WTC11 (cell line): Measurements from ENCODE around the gene CLIC5. TPM values are rescaled to one million over a fixed set of nuclear protein-coding genes. Genes with fewer than 3 reads are reported as not detected.

ENCODE experiments used
- ATAC-seq: fragments of 200-7000 bp; cut with Tn5 transposase; 2 replicates; pipeline ENCODE4 v1.10.0; 2021; ENCODE audit warnings: mild to moderate bottlenecking, moderate library complexity
- CTCF ChIA-PET: fragments of 300-600 bp; sonication (Branson Sonifier 250); formaldehyde crosslinking; loops from one replicate; lab custom pipeline; 2021; ENCODE audit warnings: antibody characterized with exemption; lab: Charles Lee
- POLR2A ChIA-PET: fragments of 350-600 bp; sonication (Branson Sonifier 250); formaldehyde crosslinking; loops from one replicate; lab custom pipeline; 2021; ENCODE audit warnings: antibody characterized with exemption; lab: Charles Lee
- DNase-seq: peaks from one replicate; pipeline ENCODE4 v3.0.0; 2021; ENCODE audit warnings: low spot score
- H3K27ac Mint-ChIP-seq: 2 replicates; pipeline ENCODE4 v1.8.0; 2021; ENCODE audit warnings: mixed read lengths
- H3K27me3 Mint-ChIP-seq: 2 replicates; pipeline ENCODE4 v1.8.0; 2021; ENCODE audit warnings: low read depth, mild to moderate bottlenecking, moderate library complexity, mixed read lengths
- H3K36me3 Mint-ChIP-seq: 2 replicates; pipeline ENCODE4 v1.8.0; 2021; ENCODE audit warnings: mixed read lengths
- H3K4me1 Mint-ChIP-seq: 2 replicates; pipeline ENCODE4 v1.8.0; 2022; ENCODE audit warnings: mixed read lengths
- H3K4me3 Mint-ChIP-seq: 2 replicates; pipeline ENCODE4 v1.8.0; 2021; ENCODE audit warnings: mild to moderate bottlenecking, moderate library complexity, mixed read lengths
- H3K9me3 Mint-ChIP-seq: 2 replicates; pipeline ENCODE4 v1.8.0; 2021; ENCODE audit warnings: mixed read lengths
- ATF1 ChIP-seq: sonication (generic); formaldehyde crosslinking; IDR thresholded peaks from 2 replicates; pipeline ENCODE4 v1.8.1; 2023; ENCODE audit warnings: mild to moderate bottlenecking, moderate library complexity, missing genetic modification reagents
- EMX1 ChIP-seq: fragments of 250-450 bp; sonication (Bioruptor Pico); IDR thresholded peaks from 2 replicates; pipeline ENCODE4 v1.8.0; 2021; ENCODE audit warnings: mild to moderate bottlenecking
- FOXJ3 ChIP-seq: sonication (generic); formaldehyde crosslinking; IDR thresholded peaks from 2 replicates; pipeline ENCODE4 v1.9.0; 2021; ENCODE audit warnings: missing genetic modification reagents, mild to moderate bottlenecking, borderline replicate concordance
- GRHL2 ChIP-seq: fragments of 250-450 bp; sonication (Bioruptor Pico); IDR thresholded peaks from 2 replicates; pipeline ENCODE4 v1.8.0; 2022; ENCODE audit warnings: mild to moderate bottlenecking, moderate library complexity; ENCODE audit not compliant: insufficient replicate concordance, severe bottlenecking
- GTF2I ChIP-seq: fragments of 250-450 bp; sonication (Bioruptor Pico); conservative IDR thresholded peaks from 2 replicates; pipeline ENCODE4 v1.4.0; 2021; ENCODE audit warnings: mild to moderate bottlenecking
- HMGA2 ChIP-seq: fragments of 250-450 bp; sonication (Bioruptor Pico); IDR thresholded peaks from 2 replicates; pipeline ENCODE4 v1.4.0; 2021; ENCODE audit warnings: mild to moderate bottlenecking, moderate library complexity
- JUN ChIP-seq: sonication (generic); formaldehyde crosslinking; IDR thresholded peaks from 2 replicates; pipeline ENCODE4 v1.8.0; 2023; ENCODE audit warnings: mild to moderate bottlenecking, missing genetic modification reagents
- MYBL2 ChIP-seq: sonication (generic); formaldehyde crosslinking; IDR thresholded peaks from 2 replicates; pipeline ENCODE4 v1.8.1; 2023; ENCODE audit warnings: mild to moderate bottlenecking, moderate library complexity, missing genetic modification reagents
- NFATC4 ChIP-seq: fragments of 250-450 bp; sonication (Bioruptor Pico); IDR thresholded peaks from 2 replicates; pipeline ENCODE4 v1.9.0; 2021; ENCODE audit warnings: mild to moderate bottlenecking
- NFE2L1 ChIP-seq: sonication (generic); formaldehyde crosslinking; IDR thresholded peaks from 2 replicates; pipeline ENCODE4 v1.8.1; 2023; ENCODE audit warnings: missing genetic modification reagents
- SOX15 ChIP-seq: fragments of 250-450 bp; sonication (Bioruptor Pico); IDR thresholded peaks from 2 replicates; pipeline ENCODE4 v1.9.0; 2021; ENCODE audit warnings: mild to moderate bottlenecking
- SP1 ChIP-seq: sonication (generic); formaldehyde crosslinking; conservative IDR thresholded peaks from 2 replicates; pipeline ENCODE4 v1.8.1; 2022; ENCODE audit warnings: missing genetic modification reagents
- ZBTB21 ChIP-seq: sonication (generic); formaldehyde crosslinking; IDR thresholded peaks from 2 replicates; pipeline ENCODE4 v1.8.1; 2023; ENCODE audit warnings: mild to moderate bottlenecking, missing genetic modification reagents, borderline replicate concordance
- ZNF121 ChIP-seq: sonication (generic); formaldehyde crosslinking; IDR thresholded peaks from 2 replicates; pipeline ENCODE4 v1.8.0; 2023; ENCODE audit warnings: missing genetic modification reagents
- ZNF263 ChIP-seq: sonication (generic); formaldehyde crosslinking; IDR thresholded peaks from 2 replicates; pipeline ENCODE4 v1.8.1; 2022; ENCODE audit warnings: low read depth, mild to moderate bottlenecking, moderate library complexity, missing genetic modification reagents
- ZNF532 ChIP-seq: fragments of 250-450 bp; sonication (Bioruptor Pico); IDR thresholded peaks from 2 replicates; pipeline ENCODE4 v1.9.0; 2021; ENCODE audit warnings: mild to moderate bottlenecking, borderline replicate concordance
- total RNA-seq: library from RNA; stranded (reverse); gene quantifications from 3 replicates; pipeline ENCODE4 v1.2.3, GENCODE V29; 2021
- TF ChIP-seq, protein P1 (sequence below): sonication (generic); formaldehyde crosslinking; IDR thresholded peaks from 2 replicates; pipeline ENCODE4 v1.8.1; 2023; ENCODE audit warnings: mild to moderate bottlenecking, moderate library complexity, missing genetic modification reagents
- TF ChIP-seq, protein P2 (sequence below): sonication (generic); formaldehyde crosslinking; IDR thresholded peaks from 2 replicates; pipeline ENCODE4 v1.8.0; 2023; ENCODE audit warnings: missing genetic modification reagents, mild to moderate bottlenecking, borderline replicate concordance

Gene CLIC5
- total RNA-seq, 1 experiment from 2014 or later, result 0.22 TPM

DNA sequence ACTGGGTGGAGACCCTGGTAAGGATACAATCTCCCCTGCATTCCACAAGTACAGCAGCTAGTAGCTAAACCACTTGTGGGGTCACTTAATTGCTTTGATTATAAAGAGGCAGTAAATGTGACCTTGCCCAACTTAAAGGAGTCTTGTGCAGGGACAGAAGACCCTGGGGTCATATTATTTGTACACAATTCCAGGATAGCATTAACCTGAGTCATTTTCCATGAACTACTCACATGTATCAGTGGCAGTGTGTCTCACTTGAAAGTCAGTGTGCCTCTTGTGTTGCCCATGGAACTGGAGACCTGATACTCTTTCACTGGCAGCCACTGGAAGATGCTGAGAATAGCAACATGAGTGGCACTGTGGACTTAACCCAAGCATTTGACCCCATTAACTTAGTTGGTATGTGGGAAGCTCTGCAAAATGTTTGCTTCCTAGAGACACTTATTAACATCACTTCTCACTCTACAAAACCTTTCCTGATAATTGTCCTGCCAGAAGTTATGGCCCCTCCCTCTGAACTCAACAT, 28.9 kb downstream of the CLIC5 start (continued):
- TF ChIP-seq ZNF532 (CRISPR knock-in tag) (no peak), SOX15 (CRISPR knock-in tag) (no peak), JUN (CRISPR knock-in tag) (no peak), HMGA2 (CRISPR knock-in tag) (no peak), MYBL2 (CRISPR knock-in tag) (no peak), ZNF263 (CRISPR knock-in tag) (no peak), FOXJ3 (CRISPR knock-in tag) (no peak)
- TF ChIP-seq, protein P1, sequence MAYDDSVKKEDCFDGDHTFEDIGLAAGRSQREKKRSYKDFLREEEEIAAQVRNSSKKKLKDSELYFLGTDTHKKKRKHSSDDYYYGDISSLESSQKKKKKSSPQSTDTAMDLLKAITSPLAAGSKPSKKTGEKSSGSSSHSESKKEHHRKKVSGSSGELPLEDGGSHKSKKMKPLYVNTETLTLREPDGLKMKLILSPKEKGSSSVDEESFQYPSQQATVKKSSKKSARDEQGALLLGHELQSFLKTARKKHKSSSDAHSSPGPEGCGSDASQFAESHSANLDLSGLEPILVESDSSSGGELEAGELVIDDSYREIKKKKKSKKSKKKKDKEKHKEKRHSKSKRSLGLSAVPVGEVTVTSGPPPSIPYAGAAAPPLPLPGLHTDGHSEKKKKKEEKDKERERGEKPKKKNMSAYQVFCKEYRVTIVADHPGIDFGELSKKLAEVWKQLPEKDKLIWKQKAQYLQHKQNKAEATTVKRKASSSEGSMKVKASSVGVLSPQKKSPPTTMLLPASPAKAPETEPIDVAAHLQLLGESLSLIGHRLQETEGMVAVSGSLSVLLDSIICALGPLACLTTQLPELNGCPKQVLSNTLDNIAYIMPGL (CRISPR knock-in tag), result no peak

GRCh38 chr6:45984788-45985425, 30.8 kb downstream of the CLIC5 start:
- CTCF ChIA-PET, result interaction anchor here (0.7 kb wide), 1 partner anchor 39 kb away, joined by 3 read pairs; no protein-coding TSS in a partner anchor
- no peak for TF ChIP-seq GTF2I (CRISPR knock-in tag)
- TF ChIP-seq ZNF121, result no peak
- no peak for TF ChIP-seq EMX1 (CRISPR knock-in tag)
- no peak for TF ChIP-seq SP1 (CRISPR knock-in tag)
- no peak for TF ChIP-seq ZBTB21 (CRISPR knock-in tag)
- no peak for TF ChIP-seq ATF1 (CRISPR knock-in tag)
- no peak for TF ChIP-seq NFE2L1 (CRISPR knock-in tag)
- TF ChIP-seq NFATC4, result no peak
- TF ChIP-seq GRHL2 (CRISPR knock-in tag), result no peak
- TF ChIP-seq ZNF532 (CRISPR knock-in tag), result no peak
- TF ChIP-seq, protein P2, sequence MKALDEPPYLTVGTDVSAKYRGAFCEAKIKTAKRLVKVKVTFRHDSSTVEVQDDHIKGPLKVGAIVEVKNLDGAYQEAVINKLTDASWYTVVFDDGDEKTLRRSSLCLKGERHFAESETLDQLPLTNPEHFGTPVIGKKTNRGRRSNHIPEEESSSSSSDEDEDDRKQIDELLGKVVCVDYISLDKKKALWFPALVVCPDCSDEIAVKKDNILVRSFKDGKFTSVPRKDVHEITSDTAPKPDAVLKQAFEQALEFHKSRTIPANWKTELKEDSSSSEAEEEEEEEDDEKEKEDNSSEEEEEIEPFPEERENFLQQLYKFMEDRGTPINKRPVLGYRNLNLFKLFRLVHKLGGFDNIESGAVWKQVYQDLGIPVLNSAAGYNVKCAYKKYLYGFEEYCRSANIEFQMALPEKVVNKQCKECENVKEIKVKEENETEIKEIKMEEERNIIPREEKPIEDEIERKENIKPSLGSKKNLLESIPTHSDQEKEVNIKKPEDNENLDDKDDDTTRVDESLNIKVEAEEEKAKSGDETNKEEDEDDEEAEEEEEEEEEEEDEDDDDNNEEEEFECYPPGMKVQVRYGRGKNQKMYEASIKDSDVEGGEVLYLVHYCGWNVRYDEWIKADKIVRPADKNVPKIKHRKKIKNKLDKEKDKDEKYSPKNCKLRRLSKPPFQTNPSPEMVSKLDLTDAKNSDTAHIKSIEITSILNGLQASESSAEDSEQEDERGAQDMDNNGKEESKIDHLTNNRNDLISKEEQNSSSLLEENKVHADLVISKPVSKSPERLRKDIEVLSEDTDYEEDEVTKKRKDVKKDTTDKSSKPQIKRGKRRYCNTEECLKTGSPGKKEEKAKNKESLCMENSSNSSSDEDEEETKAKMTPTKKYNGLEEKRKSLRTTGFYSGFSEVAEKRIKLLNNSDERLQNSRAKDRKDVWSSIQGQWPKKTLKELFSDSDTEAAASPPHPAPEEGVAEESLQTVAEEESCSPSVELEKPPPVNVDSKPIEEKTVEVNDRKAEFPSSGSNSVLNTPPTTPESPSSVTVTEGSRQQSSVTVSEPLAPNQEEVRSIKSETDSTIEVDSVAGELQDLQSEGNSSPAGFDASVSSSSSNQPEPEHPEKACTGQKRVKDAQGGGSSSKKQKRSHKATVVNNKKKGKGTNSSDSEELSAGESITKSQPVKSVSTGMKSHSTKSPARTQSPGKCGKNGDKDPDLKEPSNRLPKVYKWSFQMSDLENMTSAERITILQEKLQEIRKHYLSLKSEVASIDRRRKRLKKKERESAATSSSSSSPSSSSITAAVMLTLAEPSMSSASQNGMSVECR, result no peak

More at GRCh38 chr6:45984788-45985425, 30.8 kb downstream of the CLIC5 start:
- H3K4me3 Mint-ChIP-seq, result no peak overlapping the region
- H3K4me1 Mint-ChIP-seq, result no peaks in the 10 kb centered on the region
- DNase-seq, result no peak
- no peak overlapping the region for H3K27ac Mint-ChIP-seq
- POLR2A ChIA-PET, result no interaction called here
- no peaks in the 10 kb centered on the region for H3K9me3 Mint-ChIP-seq
- H3K27me3 Mint-ChIP-seq, result no peaks in the 10 kb centered on the region; the same call in 1 of the 2 replicates
- H3K36me3 Mint-ChIP-seq, result no peaks in the 10 kb centered on the region
- ATAC-seq, result no peak
